Measurements from ENCODE around the gene ARMC9.

- TF ChIP-seq CTCF (IDR thresholded peaks at IDR 0.05) (peak; percentile 73 to 90 (median 76)), POLR2AphosphoS5 (IDR thresholded peaks at IDR 0.05) (peak in 2 of 3 donors; percentile 20 to 23), POLR2A (IDR thresholded peaks at IDR 0.05) (no peak), EP300 (IDR thresholded peaks at IDR 0.05; ENCODE audit: low read depth) (no peak)
These were observed 29.1 kb downstream of the ARMC9 start for GRCh38 chr2:231227310-231228162.
